Neural cell (in vitro differentiated cells): ENCODE data around the gene FLII. TPM values are rescaled to one million over a fixed set of nuclear protein-coding genes. Genes with fewer than 3 reads are reported as not detected.

Source experiments
- H2AFZ ChIP-seq: fragments of 200-600, 300-800 bp; sonication (generic), shearing (Covaris generic); 2 replicates; pipeline ENCODE4 v1.6.0; 2014; ENCODE audit warnings: low read depth, mild to moderate bottlenecking, antibody characterized with exemption, low read length, moderate library complexity
- H3F3A ChIP-seq: fragments of 200-600 bp; shearing (Covaris generic); 2 replicates; pipeline ENCODE4 v1.6.1; 2016; ENCODE audit warnings: mild to moderate bottlenecking, moderate library complexity, mixed read lengths, antibody characterized with exemption, low read length; ENCODE audit not compliant: insufficient read depth, poor library complexity, severe bottlenecking
- H3K27ac ChIP-seq: fragments of 200-600, 300-800 bp; sonication (generic), shearing (Covaris generic); 2 replicates; pipeline ENCODE4 v1.5.1; 2014; ENCODE audit warnings: mild to moderate bottlenecking, low read length, moderate library complexity
- H3K27me3 ChIP-seq: fragments of 300-800, 200-600 bp; sonication (generic), shearing (Covaris generic); 2 replicates; pipeline ENCODE4 v1.6.0; 2014; ENCODE audit warnings: mild to moderate bottlenecking, low read depth, low read length, moderate library complexity; ENCODE audit not compliant: insufficient read depth
- H3K36me3 ChIP-seq: fragments of 300-800, 200-600 bp; sonication (generic), shearing (Covaris generic); 2 replicates; pipeline ENCODE4 v1.5.1; 2014; ENCODE audit warnings: mild to moderate bottlenecking, antibody characterized with exemption, low read length, moderate library complexity; ENCODE audit not compliant: insufficient read depth
- H3K4me2 ChIP-seq: fragments of 300-800, 200-600 bp; sonication (generic), shearing (Covaris generic); 2 replicates; pipeline ENCODE4 v1.6.0; 2014; ENCODE audit warnings: mild to moderate bottlenecking, low read length
- H3K4me3 ChIP-seq: fragments of 300-800, 200-600 bp; sonication (generic), shearing (Covaris generic); 2 replicates; pipeline ENCODE4 v1.5.1; 2014; ENCODE audit warnings: mild to moderate bottlenecking, low read length, moderate library complexity
- H3K79me2 ChIP-seq: fragments of 200-600 bp; shearing (Covaris generic); replicated peaks from 2 replicates; pipeline ENCODE4 v1.6.0; 2014; ENCODE audit warnings: mild to moderate bottlenecking, low read length, moderate library complexity; ENCODE audit not compliant: insufficient read depth
- H3K9ac ChIP-seq: fragments of 300-800, 200-600 bp; sonication (generic), shearing (Covaris generic); 2 replicates; pipeline ENCODE4 v1.6.1; 2016; ENCODE audit warnings: mild to moderate bottlenecking, low read length, mixed read lengths
- H3K9me2 ChIP-seq: fragments of 200-600 bp; shearing (Covaris generic); 2 replicates; pipeline ENCODE4 v1.6.1; 2016; ENCODE audit warnings: mild to moderate bottlenecking, low read length, mixed read lengths; ENCODE audit not compliant: insufficient read depth
- H3K9me3 ChIP-seq: fragments of 200-600, 300-800 bp; sonication (generic), shearing (Covaris generic); 2 replicates; pipeline ENCODE4 v1.6.1; 2016; ENCODE audit warnings: mild to moderate bottlenecking, mixed run types, low read length, moderate library complexity, mixed read lengths
- H4K20me1 ChIP-seq: fragments of 200-600 bp; shearing (Covaris generic); 2 replicates; pipeline ENCODE4 v1.6.1; 2016; ENCODE audit warnings: mild to moderate bottlenecking, mixed run types; ENCODE audit not compliant: insufficient read depth
- CTCF ChIP-seq: fragments of 450-650 bp; IDR thresholded peaks from 2 replicates; pipeline ENCODE4 v1.5.1; 2014; ENCODE audit warnings: antibody characterized with exemption, mild to moderate bottlenecking, moderate library complexity; ENCODE audit not compliant: poor library complexity, severe bottlenecking
- EP300 ChIP-seq: fragments of 450-650 bp; conservative IDR thresholded peaks from 2 replicates; pipeline ENCODE4 v1.6.1; 2014; ENCODE audit warnings: antibody characterized with exemption, mild to moderate bottlenecking, moderate library complexity; ENCODE audit not compliant: poor library complexity, severe bottlenecking
- EZH2 ChIP-seq: fragments of 200-600, 300-800 bp; shearing (Covaris generic), sonication (generic); IDR thresholded peaks from 2 replicates; pipeline ENCODE4 v1.6.1; 2014; ENCODE audit warnings: antibody characterized with exemption, low read length, borderline replicate concordance, mild to moderate bottlenecking; ENCODE audit not compliant: insufficient read depth, poor library complexity, severe bottlenecking
- MXI1 ChIP-seq: fragments of 450-650 bp; conservative IDR thresholded peaks from 2 replicates; pipeline ENCODE4 v1.6.1; 2014; ENCODE audit warnings: antibody characterized with exemption, mild to moderate bottlenecking; ENCODE audit not compliant: poor library complexity, severe bottlenecking
- POLR2AphosphoS5 ChIP-seq: IDR thresholded peaks from 2 replicates; pipeline ENCODE4 v1.6.1; 2012
- RAD21 ChIP-seq: fragments of 450-650 bp; conservative IDR thresholded peaks from 2 replicates; pipeline ENCODE4 v1.6.1; 2014; ENCODE audit warnings: antibody characterized with exemption, mild to moderate bottlenecking, moderate library complexity
- REST ChIP-seq: IDR thresholded peaks from 2 replicates; pipeline ENCODE4 v1.6.1; 2012; ENCODE audit warnings: borderline replicate concordance
- SMC3 ChIP-seq: fragments of 450-650 bp; conservative IDR thresholded peaks from 2 replicates; pipeline ENCODE4 v1.6.1; 2014; ENCODE audit warnings: antibody characterized with exemption, mild to moderate bottlenecking, moderate library complexity; ENCODE audit not compliant: poor library complexity
- TAF1 ChIP-seq: IDR thresholded peaks from 2 replicates; pipeline ENCODE4 v1.6.1; 2012; ENCODE audit warnings: low read depth
- polyA plus RNA-seq: library from polyadenylated mRNA; depleted of rRNA; stranded (reverse); fragments of >200 nt; gene quantifications from 2 replicates; pipeline ENCODE4 v1.2.3, GENCODE V29; 2014

The FLII gene
- polyA plus RNA-seq, 1 donor from 2014 or later, result 93.0 TPM

- Histone ChIP-seq H3F3A (no peaks in the 10 kb centered on the region), H3K27me3 (no peaks in the 10 kb centered on the region), H4K20me1 (no peaks in the 10 kb centered on the region), H3K4me2 (no peak overlapping the region), H2AFZ (no peak overlapping the region), H3K9me2 (no peaks in the 10 kb centered on the region), H3K4me3 (no peak overlapping the region), H3K79me2 (no peaks in the 10 kb centered on the region), H3K36me3 (peaks cover 3% of the 10 kb centered on the region), H3K9me3 (no peaks in the 10 kb centered on the region), H3K9ac (no peak overlapping the region), H3K27ac (no peak overlapping the region)
- TF ChIP-seq SMC3 (no peak), POLR2AphosphoS5 (no peak), RAD21 (no peak), EP300 (no peak), CTCF (no peak), EZH2 (no peak), MXI1 (no peak), REST (no peak), TAF1 (no peak)
Measured at GRCh38 chr17:18277076-18277475, 18.5 kb upstream of the FLII start.

GRCh38 chr17:18270046-18270931 is 11.8 kb upstream of the FLII start:
- Histone ChIP-seq H3K27me3 (no peaks in the 10 kb centered on the region), H3K9me2 (no peaks in the 10 kb centered on the region), H3K79me2 (no peaks in the 10 kb centered on the region), H3F3A (no peaks in the 10 kb centered on the region), H4K20me1 (no peaks in the 10 kb centered on the region), H3K9me3 (no peaks in the 10 kb centered on the region), H3K27ac (no peak overlapping the region), H3K9ac (no peak overlapping the region), H3K4me3 (no peak overlapping the region), H3K4me2 (no peak overlapping the region), H2AFZ (no peak overlapping the region), H3K36me3 (peaks cover 3% of the 10 kb centered on the region)
- TF ChIP-seq MXI1 (no peak), CTCF (no peak), SMC3 (no peak), EP300 (no peak), RAD21 (no peak), EZH2 (no peak), TAF1 (no peak), POLR2AphosphoS5 (no peak), REST (no peak)
